OCI-LY3 (cell line): ENCODE measurements around the gene ANAPC15.

Experiments used
- EZH2phosphoT487 ChIP-seq: fragments of 200-600 bp; shearing (Covaris generic); IDR thresholded peaks from 2 replicates; pipeline ENCODE4 v1.6.1; 2018; ENCODE audit warnings: antibody characterized with exemption, mixed run types, low read depth
- TF ChIP-seq, protein P1 (sequence below): fragments of 200-600, 300-600 bp; sonication (generic); IDR thresholded peaks from 2 replicates; pipeline ENCODE4 v1.5.1; 2014; ENCODE audit warnings: antibody characterized with exemption, low read length, low read depth

DNA sequence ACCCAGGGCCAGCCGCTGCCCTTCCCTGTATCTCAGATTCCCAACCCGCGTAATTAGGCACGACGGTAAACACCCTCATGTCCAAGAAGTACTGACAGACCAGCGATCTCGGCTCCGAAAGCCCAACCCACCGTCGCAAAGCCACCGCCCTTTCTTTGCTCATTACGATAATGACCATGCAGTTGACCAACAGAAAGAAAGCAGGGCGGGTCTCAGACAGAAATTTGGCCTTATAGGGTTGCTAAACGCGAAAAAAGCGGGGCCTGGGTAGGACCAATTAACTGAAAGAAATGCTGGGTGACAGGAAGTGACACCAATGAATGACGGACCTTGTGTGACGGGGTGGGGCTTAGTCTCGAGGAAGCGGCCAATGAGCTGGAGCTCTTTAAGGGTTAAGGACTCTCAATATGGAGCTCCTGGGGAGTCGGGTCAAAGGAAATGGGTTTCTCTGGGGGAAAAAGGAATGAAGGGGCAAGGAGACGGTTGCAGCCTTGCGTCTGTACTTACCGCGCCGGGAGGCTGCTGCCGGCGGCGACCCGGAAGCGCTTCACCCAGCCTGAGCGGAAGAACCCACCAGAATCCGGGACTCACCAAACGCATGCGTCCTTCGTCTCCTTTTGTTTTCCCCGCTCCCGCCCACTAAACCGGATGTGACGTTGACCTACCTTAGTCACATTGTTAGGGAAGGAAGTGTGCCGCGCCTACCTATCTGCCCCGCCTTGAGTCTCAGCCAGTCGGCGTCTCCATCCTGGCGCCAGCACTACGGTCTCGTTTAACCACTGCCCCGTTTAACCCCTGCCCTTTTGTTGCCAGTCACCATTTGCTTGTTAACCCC, at the start of gene ANAPC15:
- TF ChIP-seq, protein P1, sequence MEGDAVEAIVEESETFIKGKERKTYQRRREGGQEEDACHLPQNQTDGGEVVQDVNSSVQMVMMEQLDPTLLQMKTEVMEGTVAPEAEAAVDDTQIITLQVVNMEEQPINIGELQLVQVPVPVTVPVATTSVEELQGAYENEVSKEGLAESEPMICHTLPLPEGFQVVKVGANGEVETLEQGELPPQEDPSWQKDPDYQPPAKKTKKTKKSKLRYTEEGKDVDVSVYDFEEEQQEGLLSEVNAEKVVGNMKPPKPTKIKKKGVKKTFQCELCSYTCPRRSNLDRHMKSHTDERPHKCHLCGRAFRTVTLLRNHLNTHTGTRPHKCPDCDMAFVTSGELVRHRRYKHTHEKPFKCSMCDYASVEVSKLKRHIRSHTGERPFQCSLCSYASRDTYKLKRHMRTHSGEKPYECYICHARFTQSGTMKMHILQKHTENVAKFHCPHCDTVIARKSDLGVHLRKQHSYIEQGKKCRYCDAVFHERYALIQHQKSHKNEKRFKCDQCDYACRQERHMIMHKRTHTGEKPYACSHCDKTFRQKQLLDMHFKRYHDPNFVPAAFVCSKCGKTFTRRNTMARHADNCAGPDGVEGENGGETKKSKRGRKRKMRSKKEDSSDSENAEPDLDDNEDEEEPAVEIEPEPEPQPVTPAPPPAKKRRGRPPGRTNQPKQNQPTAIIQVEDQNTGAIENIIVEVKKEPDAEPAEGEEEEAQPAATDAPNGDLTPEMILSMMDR: no peak
- TF ChIP-seq EZH2phosphoT487: no peak
